Embryonic facial prominence (tissue), 1 donor: ENCODE data around the gene XAB2.

Experiments used
- DNase-seq: peaks from one replicate; pipeline ENCODE4 v3.0.0-alpha.2; 2016; ENCODE audit errors: extremely low spot score

XAB2 gene

DNA sequence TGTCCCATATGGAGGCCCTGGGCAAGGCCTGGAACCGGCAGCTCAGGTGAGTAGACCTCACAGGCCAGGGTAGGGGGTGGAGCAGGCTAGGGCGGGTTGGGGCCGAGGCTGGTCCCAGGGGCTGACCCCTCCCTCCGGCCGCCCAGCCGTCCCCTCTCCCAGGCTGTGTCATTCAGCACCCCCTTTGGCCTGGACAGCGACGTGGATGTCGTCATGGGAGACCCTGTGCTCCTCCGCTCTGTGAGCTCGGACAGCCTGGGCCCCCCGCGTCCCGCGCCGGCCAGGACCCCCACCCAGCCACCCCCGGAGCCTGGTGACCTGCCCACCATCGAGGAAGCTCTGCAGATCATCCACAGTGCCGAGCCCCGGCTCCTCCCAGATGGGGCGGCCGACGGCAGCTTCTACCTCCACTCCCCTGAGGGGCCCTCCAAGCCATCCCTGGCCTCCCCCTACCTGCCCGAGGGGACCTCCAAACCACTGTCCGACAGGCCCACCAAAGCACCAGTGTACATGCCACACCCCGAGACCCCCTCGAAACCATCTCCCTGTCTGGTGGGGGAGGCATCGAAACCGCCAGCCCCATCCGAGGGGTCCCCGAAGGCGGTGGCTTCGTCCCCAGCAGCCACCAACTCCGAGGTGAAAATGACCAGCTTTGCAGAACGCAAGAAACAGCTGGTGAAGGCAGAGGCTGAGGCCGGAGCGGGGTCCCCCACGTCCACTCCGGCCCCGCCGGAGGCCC, 17.6 kb downstream of the XAB2 start:
- DNase-seq = no peak

DNA sequence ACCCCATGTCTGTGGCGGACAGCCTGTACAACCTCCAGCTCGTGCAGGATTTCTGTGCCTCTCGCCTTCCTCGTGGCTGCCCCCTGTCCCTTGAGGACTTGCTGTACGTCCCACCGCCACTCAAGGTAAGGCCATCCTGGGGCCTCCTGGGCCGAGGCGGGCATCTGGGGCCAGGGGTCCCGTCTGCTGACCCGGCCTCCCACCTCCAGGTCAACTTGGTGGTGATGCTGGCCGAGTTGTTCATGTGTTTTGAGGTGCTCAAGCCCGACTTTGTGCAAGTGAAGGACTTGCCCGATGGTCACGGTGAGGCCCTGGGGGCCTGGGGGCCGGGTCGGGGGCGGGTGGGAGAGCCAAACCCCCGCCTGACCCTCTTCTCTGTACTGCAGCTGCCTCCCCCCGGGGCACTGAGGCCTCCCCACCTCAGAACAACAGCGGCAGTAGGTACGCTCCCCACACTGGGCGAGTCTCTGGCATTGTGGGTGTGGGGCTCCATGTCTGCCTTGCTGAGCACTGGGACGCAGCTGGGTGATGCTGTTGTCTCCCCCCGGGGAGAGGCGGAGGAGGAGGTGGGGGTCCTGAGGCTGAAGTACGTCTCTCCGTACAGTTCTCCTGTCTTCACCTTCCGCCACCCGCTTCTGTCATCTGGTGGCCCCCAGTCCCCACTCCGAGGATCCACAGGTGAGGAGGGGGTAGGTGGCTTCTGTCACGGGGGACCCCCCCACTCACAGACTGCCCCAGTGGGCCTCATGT, 18.7 kb downstream of the XAB2 start:
- no peak for DNase-seq

- DNase-seq = no peak
Measured at GRCh38 chr19:7607874-7608560, 21.3 kb downstream of the XAB2 start.

DNA sequence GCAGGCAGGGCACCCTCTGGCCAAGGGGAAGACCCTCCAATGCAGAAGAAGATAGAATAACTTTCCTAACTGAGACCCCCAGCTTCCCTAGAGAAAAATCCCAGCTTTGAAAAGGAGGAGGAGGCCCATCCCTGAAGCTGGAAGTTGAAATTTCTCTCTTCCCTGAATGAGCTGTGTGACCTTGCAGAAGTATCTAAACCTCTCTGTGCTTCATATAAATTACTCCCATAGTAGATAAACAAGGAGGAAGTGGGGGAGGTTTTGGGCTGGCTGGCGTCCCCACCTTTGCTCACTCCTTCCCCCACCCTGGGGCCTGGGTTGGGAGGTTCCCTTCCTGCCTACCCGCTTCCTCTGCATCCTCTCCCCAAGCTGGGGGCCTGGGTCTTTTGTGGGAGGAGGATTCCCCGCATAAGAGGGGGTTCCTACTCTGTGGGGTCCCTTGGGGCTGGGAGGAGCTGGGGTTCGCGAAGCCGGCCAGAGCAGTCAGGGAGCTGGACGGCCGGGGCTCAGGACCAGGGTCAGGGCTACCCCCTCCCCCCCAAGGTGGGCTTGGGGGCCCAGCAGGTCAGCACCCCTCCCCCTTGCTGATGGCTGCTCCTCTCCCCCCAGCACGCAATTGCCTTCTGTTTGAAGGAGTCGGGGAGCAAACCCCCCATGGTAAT, 22.0 kb downstream of the XAB2 start:
- no peak for DNase-seq

DNA sequence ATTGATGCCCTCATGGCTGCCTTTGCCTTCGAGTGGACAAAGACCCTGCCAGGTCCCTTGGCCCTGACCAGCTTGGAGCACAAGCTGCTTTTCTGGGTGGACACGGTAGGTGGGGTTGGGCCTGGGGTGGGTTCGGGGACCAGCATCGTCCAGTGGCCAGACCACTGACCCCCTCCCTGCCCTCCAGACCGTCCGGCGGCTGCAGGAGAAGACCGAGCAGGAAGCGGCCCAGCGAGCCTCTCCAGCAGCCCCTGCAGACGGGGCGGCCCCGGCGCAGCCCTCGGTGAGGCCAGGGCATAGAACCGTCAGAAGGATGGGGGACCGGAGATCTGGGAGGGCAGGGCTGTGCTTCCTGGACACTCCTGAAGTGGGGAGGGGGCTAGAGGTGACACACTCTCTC, 23.1 kb downstream of the XAB2 start:
- DNase-seq = no peak

DNA sequence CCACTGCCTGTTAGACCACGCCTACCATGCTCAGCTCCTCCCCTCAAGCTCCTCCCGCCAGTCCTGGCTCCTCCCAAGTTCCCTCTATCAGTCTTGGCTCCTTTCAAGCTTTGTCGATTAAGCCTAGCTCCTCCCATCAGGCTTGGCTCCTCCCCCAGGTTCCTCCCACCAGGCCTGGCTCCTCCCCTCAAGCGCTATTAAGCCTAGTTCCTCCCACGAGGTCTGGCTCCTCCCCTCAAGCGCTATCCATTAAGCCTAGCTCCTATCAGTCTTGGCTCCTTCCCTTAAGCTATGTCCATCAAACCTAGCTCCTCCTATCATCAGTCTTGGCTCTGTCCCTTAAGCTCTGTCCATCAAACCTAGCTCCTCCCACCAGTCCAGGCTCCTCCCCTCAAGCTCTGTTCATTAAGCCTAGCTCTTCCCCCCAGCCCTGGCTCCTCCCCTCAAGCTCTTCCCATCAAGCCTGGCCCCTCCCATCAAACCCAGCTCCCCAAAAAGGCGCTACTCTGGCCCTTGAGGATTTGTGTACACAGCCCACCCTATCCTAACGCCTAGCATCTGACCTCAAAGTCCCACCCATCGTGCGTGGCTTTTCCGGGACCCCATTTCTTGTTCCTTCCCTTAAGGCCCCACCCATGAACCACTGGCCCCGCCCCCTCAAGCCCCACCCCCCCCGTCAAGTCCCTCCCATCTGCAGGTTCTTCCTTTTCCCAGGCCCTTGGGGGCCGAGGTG, 23.7 kb downstream of the XAB2 start:
- DNase-seq = no peak

DNA sequence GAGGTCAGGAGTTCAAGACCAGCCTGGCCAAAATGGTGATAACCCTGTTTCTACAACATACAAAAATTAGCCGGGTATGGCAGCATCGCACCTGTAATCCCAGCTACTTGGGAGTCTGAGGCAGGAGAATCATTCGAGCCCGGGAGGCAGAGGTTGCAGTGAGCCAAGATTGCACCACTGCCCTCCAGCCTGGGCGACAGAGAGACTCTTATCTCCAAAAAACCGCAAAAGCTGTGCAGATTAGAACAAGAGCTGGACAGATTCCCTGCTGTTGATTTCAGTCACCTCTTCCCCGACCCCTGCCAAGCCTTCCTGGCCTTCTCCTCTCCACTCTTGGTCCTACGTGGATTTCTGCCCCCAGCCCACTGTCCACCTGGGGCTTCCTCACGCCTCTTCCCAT, 25.4 kb downstream of the XAB2 start:
- DNase-seq = no peak

DNA sequence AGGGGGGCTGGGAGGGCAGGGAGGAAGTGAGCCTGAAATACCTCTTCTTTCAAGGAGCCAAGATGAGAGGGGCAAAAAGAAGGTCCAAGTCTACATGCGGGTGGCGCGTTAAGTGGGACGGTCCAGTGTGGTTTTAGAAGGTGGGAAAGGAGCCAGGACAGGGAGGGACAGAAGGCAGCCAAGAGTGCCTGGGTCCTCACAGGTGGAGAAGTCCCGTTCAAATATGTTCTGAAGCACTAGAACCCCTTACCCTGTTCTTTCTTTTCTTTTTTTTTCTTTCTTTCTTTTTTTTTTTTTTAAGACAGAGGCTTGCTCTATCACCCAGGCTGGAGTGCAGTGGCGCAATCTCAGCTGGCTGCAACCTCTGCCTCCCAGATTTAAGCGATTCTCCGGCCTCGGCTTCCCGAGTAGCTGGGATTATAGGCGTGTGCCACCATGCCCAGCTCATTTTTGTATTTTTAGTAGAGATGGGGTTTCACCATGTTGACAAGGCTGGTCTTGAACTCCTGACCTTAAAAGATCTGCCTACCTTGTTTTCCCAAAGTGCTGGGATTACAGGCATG, 26.3 kb downstream of the XAB2 start:
- DNase-seq = no peak

- DNase-seq = no peak
Measured at GRCh38 chr19:7602240-7602934, 27.0 kb downstream of the XAB2 start.

DNA sequence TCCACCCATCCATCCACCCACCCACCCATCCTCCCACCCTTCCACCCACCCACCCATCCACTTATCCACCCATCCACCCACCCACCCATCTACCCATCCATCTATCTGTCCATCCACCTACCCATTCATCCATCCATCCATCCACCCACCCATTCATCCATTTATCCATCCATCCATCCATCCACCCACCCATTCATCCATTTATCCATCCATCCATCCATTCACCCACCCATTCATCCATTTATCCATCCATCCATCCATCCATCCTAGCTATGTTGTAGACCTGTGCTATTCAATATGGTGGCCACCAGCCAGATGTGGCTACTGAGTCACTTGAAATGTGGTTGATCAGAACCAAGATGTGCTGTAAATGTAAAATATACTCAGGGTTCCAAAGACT, 28.6 kb downstream of the XAB2 start:
- DNase-seq = no peak

DNA sequence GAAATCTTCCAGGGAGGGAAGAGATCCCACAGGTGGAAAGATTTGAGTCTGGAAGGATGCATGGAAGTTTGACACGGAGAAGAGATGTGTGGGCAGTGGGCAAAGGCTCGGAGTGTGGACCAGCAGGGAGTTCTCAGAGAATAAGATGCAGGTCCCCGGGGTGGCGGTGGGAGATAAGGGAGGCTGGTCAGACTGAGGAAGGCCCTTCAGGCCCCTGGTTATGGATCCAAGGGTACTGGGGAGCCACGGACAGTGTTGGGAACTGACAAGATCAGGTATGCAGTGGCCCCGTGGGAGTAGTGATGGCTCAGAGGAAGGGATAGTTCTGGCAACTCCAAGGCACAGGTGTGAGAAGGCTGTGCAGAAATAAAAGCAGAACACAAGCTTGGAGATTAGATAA, 31.2 kb downstream of the XAB2 start:
- DNase-seq = no peak

- DNase-seq = no peak
Measured at GRCh38 chr19:7597689-7598088, 31.7 kb downstream of the XAB2 start.

DNA sequence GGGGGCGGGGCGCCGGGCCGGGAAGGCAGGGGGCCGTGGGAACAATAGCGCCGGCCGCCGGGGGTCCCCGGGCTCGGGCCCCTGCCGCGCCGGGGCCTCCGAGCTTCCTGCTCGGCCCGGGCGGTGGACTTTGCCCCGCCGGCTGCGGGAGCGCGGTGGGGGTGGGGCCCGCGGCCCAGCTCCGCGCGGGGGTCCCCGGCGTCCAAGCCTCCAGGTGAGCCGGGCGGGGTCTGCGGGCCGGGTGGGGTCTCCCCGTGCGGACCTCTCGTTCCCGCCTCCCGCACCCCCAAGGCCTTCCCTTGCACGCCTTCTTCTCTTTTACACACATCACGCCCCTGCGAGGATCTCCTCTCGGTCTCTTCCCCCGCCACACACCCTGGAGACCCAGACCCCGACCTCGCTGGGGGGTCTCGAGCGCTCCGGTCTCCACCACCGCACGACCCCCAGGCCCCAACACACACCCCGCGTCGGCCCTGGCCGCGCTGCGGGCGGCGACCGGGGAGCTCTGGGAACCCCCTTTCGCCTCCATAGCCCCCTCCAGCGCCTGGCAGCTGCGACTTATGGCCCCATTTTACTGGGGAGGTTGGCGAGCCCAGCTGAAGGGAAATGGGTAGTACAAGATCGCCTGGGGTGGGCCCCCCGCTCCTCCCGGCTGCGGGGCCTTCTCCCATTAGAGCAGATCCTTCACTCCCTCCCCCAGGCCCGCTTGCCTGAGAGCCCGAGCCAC, 33.0 kb downstream of the XAB2 start:
- no peak for DNase-seq

GRCh38 chr19:7595466-7596133, 33.7 kb downstream of the XAB2 start, which contains the start of gene CAMSAP3:
Gene CAMSAP3, plus strand, starts transcription at chr19:7595863. Its CDS starts 140 bp downstream, at chr19:7596003.
- DNase-seq = peak; percentile 30

DNA sequence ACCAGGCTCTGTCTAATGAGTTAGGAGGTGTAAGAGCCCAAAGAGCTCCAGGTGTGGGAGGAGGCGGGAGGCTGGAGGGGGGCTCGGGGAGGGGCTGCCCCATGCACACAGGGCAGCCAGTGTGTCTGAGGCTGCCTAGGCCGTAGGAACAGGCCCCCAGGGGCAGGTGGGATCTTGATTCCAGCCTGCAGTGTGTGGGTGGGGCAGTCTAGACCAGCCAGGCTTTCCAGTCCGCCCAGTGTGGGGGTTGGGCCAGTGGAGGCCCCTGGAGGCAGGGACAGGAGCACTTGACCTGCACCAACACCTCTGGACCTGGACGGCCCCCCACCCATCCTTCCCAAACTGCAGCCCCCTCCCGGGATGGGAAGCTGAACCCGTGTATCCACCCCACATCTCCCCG, 39.1 kb downstream of the XAB2 start:
- no peak for DNase-seq

DNA sequence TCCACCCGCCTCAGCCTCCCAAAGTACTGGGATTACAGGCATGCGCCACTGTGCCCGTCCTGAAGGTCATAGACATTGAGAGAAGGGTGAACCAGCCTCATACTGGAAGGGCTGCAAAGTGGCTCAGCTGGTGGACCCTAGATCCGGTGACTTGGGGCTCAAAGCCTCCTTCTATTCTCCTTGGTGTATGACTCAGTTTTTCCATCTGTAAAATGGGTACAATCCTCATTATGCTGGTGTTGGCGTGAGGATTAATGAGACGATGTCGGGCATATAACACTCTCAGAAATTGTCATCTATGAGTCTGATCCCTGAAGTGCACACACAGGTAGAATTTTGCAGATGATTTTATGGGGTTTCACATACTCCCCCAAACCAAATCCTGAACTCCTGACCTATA, 39.5 kb downstream of the XAB2 start:
- no peak for DNase-seq

GRCh38 chr19:7582446-7582845, 46.9 kb downstream of the XAB2 start:
- no peak for DNase-seq

GRCh38 chr19:7579182-7579581, 50.2 kb downstream of the XAB2 start:
- no peak for DNase-seq

- no peak for DNase-seq
Measured at GRCh38 chr19:7578127-7578526, 51.2 kb downstream of the XAB2 start.
